Effector memory CD8-positive, alpha-beta T cell (primary cell): ENCODE measurements around the gene PLCB4.

Source experiments
- ATAC-seq: fragments of 150-1000 bp; cut with Tn5 transposase; replicated peaks from 2 replicates; pipeline ENCODE4 v1.10.0; 2021; ENCODE audit warnings: mild to moderate bottlenecking, moderate library complexity
- DNase-seq, 3 experiments: peaks; one replicate each; pipeline ENCODE4 v3.0.0; 2021
- H3K27ac Mint-ChIP-seq, 2 donors: one replicate each; pipeline ENCODE4 v1.8.0; 2022; ENCODE audit warnings: mild to moderate bottlenecking in 2 of 2, mixed read lengths in 2 of 2, moderate library complexity in 2 of 2
- H3K27me3 Mint-ChIP-seq, 2 donors: one replicate each; pipeline ENCODE4 v1.8.0; 2022; ENCODE audit warnings: mixed read lengths in 2 of 2
- H3K36me3 Mint-ChIP-seq: one replicate; pipeline ENCODE4 v1.8.0; 2022; ENCODE audit warnings: mild to moderate bottlenecking, moderate library complexity, mixed read lengths; ENCODE audit not compliant: insufficient read depth
- H3K4me1 Mint-ChIP-seq, 2 donors: one replicate each; pipeline ENCODE4 v1.8.0; 2022; ENCODE audit warnings: low read depth in 2 of 2, mixed read lengths in 2 of 2
- H3K4me3 Mint-ChIP-seq, 2 donors: one replicate each; pipeline ENCODE4 v1.8.0; 2022; ENCODE audit warnings: mild to moderate bottlenecking in 2 of 2, mixed read lengths in 2 of 2, moderate library complexity in 2 of 2
- H3K9me3 Mint-ChIP-seq, 2 donors: one replicate each; pipeline ENCODE4 v1.8.0; 2022; ENCODE audit warnings: mixed read lengths in 2 of 2

The PLCB4 gene

DNA sequence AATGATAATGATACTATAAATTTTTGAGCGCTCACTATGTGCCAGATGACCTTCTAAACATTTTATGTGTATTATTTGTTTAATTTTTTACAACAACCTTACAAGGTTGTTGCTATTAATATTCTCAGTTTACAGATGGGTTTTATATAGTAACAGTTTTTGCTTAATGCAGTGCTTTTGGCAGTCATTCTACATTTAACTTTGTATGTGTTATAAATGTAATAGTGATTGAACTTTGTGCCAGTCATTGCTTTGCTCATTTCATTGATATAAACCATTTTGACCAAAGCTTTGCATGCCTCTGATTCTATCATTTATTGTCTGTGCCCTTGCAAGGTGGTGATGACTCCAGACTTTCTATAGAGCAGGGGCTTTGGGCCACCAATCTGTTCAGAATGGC, 239.2 kb downstream of the PLCB4 start:
- H3K4me3 Mint-ChIP-seq, result no peak overlapping the region
- DNase-seq, result no peak
- no peaks in the 10 kb centered on the region for H3K36me3 Mint-ChIP-seq
- H3K27ac Mint-ChIP-seq, result no peak overlapping the region
- no peak for ATAC-seq
- peaks cover 1 to 22% of the 10 kb centered on the region in 2 donors for H3K9me3 Mint-ChIP-seq
- H3K27me3 Mint-ChIP-seq, result no peaks in the 10 kb centered on the region
- H3K4me1 Mint-ChIP-seq, result no peaks in the 10 kb centered on the region

DNA sequence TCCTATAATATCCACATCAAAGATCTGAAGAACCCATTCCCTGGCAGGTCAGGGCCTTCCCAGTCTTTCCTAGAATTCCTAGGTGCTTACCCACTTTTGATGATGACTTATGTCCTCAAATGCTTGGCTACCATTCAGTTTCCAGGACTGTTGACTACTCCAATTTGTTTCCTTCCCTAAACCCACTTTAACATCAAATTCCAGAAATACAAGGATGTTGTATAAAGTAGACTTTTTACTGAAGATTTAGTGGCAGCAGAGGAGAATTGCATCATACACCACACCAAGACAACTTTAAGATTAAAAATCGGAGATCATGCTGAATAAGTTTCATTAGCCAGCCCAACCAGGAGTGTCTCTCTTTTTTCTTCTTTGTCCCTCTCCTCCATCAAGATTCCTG, 242.2 kb downstream of the PLCB4 start:
- ATAC-seq (no peak), DNase-seq (no peak)
- H3K27me3 Mint-ChIP-seq, result no peaks in the 10 kb centered on the region

DNA sequence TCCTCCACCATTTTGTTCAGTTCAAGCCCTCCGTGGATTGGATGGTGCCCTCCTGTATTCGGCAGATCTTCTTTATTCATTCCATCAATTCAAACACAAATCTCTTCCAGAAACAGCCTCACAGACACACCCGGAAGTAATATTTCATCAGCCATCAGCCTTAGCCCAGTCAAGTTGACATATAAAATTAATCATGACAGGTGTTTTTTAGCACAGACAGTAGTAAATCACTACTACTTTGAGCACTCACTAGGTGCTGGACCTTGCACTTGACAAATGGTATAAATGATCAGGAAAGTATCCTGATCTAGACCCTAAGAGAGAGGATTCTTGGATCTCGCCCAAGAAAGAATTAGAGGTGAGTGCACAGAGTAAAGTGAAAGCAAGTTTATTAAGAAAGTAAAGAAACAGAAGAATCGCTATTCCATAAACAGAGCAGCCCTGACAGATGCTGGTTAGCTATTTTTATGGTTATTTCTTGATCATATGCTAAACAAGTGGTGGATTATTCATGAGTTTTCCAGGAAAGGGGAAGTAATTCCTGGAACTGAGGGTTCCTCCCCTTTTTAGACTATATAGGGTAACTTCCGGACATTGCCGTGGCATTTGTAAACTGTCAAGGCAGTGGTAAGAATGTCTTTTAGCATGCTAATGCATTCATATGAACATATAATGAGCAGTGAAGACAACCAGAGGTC, 250.9 kb downstream of the PLCB4 start:
- Mint-ChIP-seq H3K27me3 (no peaks in the 10 kb centered on the region), H3K27ac (no peak overlapping the region), H3K4me1 (no peaks in the 10 kb centered on the region), H3K9me3 (peaks cover 0 to 5% of the 10 kb centered on the region in 2 donors), H3K4me3 (peak overlapping the region in 1 of 2 donors; percentile 13), H3K36me3 (no peaks in the 10 kb centered on the region)
- ATAC-seq, result no peak
- no peak for DNase-seq

More for the DNA sequence above, 242.2 kb downstream of the PLCB4 start:
- H3K4me3 Mint-ChIP-seq, result no peak overlapping the region
- peaks cover 5 to 7% of the 10 kb centered on the region in 2 donors for H3K9me3 Mint-ChIP-seq
- no peak overlapping the region for H3K27ac Mint-ChIP-seq
- H3K36me3 Mint-ChIP-seq, result no peaks in the 10 kb centered on the region
- no peaks in the 10 kb centered on the region for H3K4me1 Mint-ChIP-seq

DNA sequence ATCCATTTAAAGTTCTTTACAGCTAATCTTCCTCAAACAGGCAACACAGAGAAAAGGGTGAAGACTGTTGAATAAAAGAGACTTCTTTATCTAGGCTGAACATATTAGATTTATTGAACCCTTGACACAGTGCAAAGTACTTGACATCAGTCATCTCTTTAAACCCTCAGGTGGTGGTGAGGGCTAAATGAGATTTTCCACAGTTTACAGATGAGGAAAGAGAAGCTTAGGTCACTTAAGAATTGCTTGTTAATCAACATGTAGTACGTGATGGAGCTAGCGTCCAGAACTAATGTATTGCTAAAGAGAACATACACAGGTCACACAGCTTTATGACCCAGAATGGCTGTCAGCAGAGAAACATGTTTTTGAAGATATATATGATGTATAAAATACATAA, 252.1 kb downstream of the PLCB4 start:
- Mint-ChIP-seq H3K27ac (no peak overlapping the region), H3K4me1 (no peaks in the 10 kb centered on the region), H3K9me3 (peaks cover 0 to 3% of the 10 kb centered on the region in 2 donors), H3K27me3 (no peaks in the 10 kb centered on the region), H3K4me3 (no peak overlapping the region), H3K36me3 (no peaks in the 10 kb centered on the region)
- DNase-seq (no peak), ATAC-seq (no peak)

DNA sequence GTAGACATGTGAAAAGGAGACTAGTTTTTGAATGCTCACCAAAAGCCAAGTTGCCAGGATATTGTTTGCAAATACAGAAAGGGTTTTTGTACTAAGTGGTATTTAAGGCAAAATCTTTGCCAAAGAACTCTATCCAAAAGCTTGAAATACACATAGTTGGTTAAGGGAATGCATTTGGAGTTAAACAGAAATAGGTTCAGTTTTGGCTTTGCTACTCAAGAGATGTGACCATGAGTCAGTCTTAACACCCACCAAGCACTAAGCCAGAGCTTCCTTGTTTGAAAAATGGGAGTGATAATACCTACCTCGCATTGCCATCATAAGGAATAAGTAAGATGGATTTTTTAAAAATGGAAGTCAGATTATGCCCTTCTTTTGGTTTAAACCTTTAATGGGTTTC, 253.8 kb downstream of the PLCB4 start:
- H3K27me3 Mint-ChIP-seq, result no peaks in the 10 kb centered on the region
- no peaks in the 10 kb centered on the region for H3K4me1 Mint-ChIP-seq
- ATAC-seq (no peak), DNase-seq (no peak)
- H3K9me3 Mint-ChIP-seq, result peaks cover 0 to 3% of the 10 kb centered on the region in 2 donors
- no peak overlapping the region for H3K4me3 Mint-ChIP-seq
- H3K27ac Mint-ChIP-seq, result no peak overlapping the region
- H3K36me3 Mint-ChIP-seq, result no peaks in the 10 kb centered on the region

DNA sequence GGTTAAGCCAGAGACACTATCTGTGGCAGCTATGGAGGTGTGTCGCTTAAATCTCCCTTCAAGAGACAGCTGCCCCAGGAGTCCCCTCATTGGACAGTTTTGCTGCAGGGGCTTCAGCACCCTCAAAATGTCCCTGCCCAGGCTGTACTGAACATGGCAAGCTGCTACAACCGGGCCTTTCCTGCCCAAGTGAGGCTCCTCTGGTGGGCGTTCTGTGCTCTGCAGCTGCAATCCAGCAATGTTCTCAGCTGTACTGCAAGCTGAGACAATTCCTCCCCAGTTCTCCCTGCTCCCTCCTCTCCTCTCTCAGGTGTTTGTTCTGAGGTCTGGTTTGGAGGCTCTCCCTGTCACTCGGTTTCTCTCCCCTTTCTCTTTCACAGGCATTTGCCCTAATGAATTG, 254.7 kb downstream of the PLCB4 start:
- Mint-ChIP-seq H3K9me3 (peaks cover 3 to 4% of the 10 kb centered on the region in 2 donors), H3K27me3 (no peaks in the 10 kb centered on the region), H3K36me3 (no peaks in the 10 kb centered on the region), H3K4me3 (no peak overlapping the region), H3K27ac (no peak overlapping the region), H3K4me1 (no peaks in the 10 kb centered on the region)
- no peak for DNase-seq
- no peak for ATAC-seq

DNA sequence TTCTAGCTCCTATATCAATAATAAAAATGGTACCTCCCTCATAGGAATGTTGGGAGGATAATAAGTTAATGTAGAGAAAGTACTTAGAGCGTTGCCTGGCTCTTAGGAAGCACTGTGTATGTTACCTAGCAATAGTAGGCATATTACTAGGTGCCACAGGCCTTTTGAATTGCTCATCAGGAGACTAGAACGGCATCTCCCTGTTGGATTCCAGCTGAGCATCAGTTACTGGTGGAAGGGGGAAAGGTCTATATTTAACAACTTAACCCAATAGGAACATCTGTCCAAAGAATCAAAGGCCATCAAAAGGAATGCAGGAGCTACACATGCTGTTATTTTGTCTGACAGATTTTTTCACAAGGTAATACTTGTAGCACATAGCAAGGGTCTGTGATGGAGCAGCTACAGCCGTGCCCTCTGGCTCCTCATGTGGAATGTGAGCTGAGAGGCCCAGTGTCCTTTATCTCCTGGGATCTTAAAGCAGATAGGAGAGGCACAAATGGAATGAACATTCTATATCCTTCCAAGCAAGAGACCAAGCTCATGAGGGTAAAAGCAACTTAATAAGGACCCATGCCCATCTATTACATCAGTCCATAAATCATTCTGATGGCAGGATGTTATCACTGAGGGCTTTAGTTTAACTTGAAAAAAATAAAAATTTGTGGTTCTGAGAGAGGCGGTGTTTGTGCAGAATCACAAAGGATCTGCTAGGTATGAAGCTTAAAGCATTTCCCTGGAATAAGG, 260.6 kb downstream of the PLCB4 start:
- Mint-ChIP-seq H3K36me3 (no peaks in the 10 kb centered on the region), H3K27ac (no peak overlapping the region), H3K4me3 (no peak overlapping the region), H3K4me1 (no peaks in the 10 kb centered on the region), H3K27me3 (no peaks in the 10 kb centered on the region), H3K9me3 (peaks cover 0 to 6% of the 10 kb centered on the region in 2 donors)
- no peak for DNase-seq
- ATAC-seq, result no peak

DNA sequence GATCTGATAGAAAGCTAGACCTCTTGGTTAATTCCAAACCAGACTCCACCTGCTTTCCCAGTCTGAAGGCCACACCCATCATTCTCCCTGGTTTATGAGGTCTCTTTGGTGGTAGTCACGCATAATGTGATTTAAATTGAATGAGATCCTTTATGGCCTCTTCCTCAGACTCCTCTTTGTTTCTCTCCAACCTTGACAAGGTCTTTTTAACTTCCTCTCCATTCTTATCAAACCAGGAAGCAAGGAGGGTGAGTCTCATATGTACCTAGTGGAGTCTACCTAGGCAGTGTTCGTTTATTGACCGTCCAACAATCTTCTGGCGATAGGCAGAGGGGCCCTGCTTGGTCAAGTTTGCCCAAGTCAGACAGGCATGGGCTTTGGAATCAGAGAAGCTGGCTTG, 261.3 kb downstream of the PLCB4 start:
- Mint-ChIP-seq H3K27ac (no peak overlapping the region), H3K36me3 (no peaks in the 10 kb centered on the region), H3K9me3 (peaks cover 0 to 6% of the 10 kb centered on the region in 2 donors), H3K4me1 (no peaks in the 10 kb centered on the region), H3K27me3 (no peaks in the 10 kb centered on the region), H3K4me3 (no peak overlapping the region)
- DNase-seq, result no peak
- ATAC-seq, result no peak

DNA sequence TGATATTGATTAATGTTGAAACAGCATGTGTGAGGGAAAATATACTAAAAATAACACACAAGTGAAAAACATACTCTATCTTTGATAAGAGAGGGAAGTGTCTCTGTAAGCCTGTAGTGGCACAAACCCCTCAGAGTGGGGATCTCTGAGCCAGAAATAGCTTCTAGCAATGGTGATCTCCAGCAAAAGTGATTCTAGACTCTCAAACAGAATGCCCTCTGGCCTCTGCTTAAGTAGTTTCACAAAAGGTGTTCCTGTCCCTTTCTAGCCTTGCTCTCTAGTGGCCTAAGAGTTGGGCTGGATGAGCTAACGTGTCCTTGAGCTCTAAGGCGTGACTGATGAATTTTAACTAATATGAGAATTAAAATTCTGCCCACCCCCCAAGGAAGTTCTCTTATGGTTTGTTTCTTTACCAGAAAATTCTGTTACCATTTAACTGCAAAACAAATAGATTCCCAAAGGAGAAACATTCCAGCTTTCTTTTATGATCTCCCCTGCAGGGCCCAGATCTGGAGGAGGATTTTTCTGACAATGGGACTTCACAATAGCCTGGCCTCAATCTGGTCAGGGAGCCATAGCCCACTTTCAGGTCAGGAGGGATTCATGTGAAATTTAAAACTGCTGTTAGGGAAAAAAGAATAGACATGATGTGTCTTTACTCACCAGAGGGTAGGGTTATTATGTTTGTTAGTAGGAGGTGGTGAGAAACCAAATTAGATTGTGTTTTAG, 263.0 kb downstream of the PLCB4 start:
- Mint-ChIP-seq H3K27me3 (no peaks in the 10 kb centered on the region), H3K4me3 (no peak overlapping the region), H3K9me3 (peaks cover 0 to 6% of the 10 kb centered on the region in 2 donors), H3K27ac (no peak overlapping the region), H3K4me1 (no peaks in the 10 kb centered on the region), H3K36me3 (no peaks in the 10 kb centered on the region)
- DNase-seq, result no peak
- ATAC-seq, result no peak

DNA sequence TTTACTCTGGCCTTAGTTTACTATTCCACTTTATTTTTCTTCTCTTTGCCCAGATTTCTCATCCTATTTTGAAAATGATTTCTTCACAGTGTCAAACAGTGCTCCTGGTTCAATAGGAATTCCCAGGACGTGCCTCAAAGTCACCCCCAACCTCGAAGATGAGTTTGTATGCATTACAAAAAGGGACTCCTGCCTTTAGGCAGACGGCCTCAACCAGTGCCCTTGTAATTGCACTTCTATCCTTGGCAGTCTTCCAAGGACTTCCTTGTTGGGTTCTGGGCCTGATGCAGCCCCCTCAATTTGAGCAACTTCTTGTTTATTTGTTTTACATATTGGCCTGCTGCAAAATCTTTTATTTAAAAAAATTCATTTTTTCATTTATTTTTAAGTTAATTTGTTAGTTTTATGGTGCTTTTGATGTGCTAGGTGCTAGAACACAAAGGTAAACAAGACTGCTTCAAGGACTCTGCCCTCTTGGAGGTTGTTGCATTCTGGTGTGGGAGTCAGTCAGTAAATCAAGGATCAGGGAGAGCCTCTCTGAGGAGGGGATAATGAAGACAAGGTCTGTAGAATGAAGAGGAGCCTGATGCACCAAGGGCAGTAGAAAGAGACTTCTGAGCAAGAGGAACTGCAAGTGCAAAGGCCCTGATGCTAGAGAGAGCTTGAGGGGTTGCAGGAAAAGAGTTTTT, 264.0 kb downstream of the PLCB4 start:
- Mint-ChIP-seq H3K27me3 (no peaks in the 10 kb centered on the region), H3K27ac (no peak overlapping the region), H3K9me3 (peaks cover 0 to 6% of the 10 kb centered on the region in 2 donors), H3K4me3 (no peak overlapping the region), H3K4me1 (no peaks in the 10 kb centered on the region), H3K36me3 (no peaks in the 10 kb centered on the region)
- ATAC-seq, result no peak
- DNase-seq, result no peak

DNA sequence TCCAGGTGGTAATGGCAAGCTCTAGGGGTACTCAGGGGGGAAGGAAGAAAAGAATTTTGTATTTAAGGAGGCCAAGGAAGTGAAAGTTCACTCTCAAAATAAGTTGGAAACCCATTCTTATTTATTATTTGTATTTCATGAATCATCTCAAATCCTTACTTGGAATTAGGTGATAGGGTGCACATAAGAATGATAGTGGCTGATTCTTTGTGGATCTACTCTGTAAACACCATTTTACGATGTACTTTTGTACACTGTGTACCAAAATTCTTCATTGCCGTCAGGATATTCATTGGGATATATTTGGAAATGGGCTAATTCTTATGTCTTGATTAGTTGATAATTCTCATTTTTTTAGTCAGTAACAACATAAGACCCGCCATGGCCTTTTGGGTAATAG, 266.0 kb downstream of the PLCB4 start:
- Mint-ChIP-seq H3K27ac (no peak overlapping the region), H3K4me3 (no peak overlapping the region), H3K36me3 (no peaks in the 10 kb centered on the region), H3K9me3 (no peaks in the 10 kb centered on the region), H3K4me1 (no peaks in the 10 kb centered on the region), H3K27me3 (no peaks in the 10 kb centered on the region)
- ATAC-seq (no peak), DNase-seq (no peak)

DNA sequence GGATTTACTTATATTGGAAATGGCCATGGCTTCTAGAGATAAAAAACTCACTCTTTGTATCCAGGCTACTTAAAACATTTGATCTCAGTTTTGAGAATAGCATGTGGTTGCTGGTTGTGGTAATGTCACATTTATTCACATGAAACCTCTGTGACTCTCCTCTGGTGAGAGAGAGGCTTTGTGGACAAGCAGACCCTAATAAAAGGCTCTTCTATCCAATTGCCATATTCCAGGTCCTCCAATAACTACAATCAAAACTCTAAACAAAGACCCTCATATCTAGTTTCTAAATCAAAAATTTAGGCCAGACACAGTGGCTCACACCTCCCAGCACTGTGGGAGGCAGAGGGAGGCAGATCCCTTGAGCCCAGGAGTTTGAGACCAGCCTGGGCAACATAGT, 269.2 kb downstream of the PLCB4 start:
- no peak overlapping the region for H3K27ac Mint-ChIP-seq
- H3K27me3 Mint-ChIP-seq, result no peaks in the 10 kb centered on the region
- no peak for DNase-seq
- H3K9me3 Mint-ChIP-seq, result no peaks in the 10 kb centered on the region
- no peak for ATAC-seq
- no peak overlapping the region for H3K4me3 Mint-ChIP-seq
- H3K4me1 Mint-ChIP-seq, result no peaks in the 10 kb centered on the region
- H3K36me3 Mint-ChIP-seq, result no peaks in the 10 kb centered on the region

DNA sequence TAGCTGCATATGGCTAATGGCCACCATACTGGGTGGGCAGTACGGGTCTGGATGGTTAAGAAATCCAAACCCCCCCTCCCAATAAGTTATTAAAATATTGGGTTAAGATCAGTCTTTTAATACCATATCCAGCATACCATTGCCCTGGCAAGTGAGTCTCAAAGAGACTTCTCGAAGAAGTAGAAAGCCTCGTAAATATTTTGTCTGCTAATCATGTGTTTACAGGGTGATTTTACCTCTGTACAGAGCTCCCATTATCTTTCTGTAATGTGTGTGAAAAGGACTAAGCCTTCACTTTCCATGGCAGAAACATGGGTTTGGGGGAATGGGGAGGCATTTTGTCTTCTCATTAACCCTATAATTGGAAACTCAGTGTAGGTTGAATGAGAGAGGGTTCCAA, 270.8 kb downstream of the PLCB4 start:
- Mint-ChIP-seq H3K4me1 (no peaks in the 10 kb centered on the region), H3K27ac (no peak overlapping the region), H3K27me3 (no peaks in the 10 kb centered on the region), H3K4me3 (no peak overlapping the region), H3K36me3 (no peaks in the 10 kb centered on the region), H3K9me3 (peaks cover 9 to 11% of the 10 kb centered on the region in 2 donors)
- no peak for DNase-seq
- ATAC-seq, result no peak
